ENCODE results near the gene CDKN3.
"Not testable (repeated sequence)": the region's sequence is repeated elsewhere in the genome, so short reads cannot be mapped to it uniquely, and the experiment has no call there.

CDKN3 gene

GRCh38 chr14:54362759-54363437, 33.9 kb upstream of the CDKN3 start:
- no peak overlapping the region for H3K27ac Mint-ChIP-seq
- no peak for DNase-seq
- no peak for ATAC-seq
- no peaks in the 10 kb centered on the region for H3K36me3 Mint-ChIP-seq (ENCODE audit: low read depth)
- H3K27me3 Mint-ChIP-seq = peaks cover 14% of the 10 kb centered on the region
- H3K4me3 Mint-ChIP-seq = no peak overlapping the region
- H3K9me3 Mint-ChIP-seq = no peaks in the 10 kb centered on the region
- H3K4me1 Mint-ChIP-seq = no peaks in the 10 kb centered on the region

GRCh38 chr14:54364555-54365415, 32.0 kb upstream of the CDKN3 start:
- no peaks in the 10 kb centered on the region for H3K36me3 Mint-ChIP-seq (ENCODE audit: low read depth)

GRCh38 chr14:54366736-54367735, 29.8 kb upstream of the CDKN3 start:
- no peaks in the 10 kb centered on the region for H3K4me1 Mint-ChIP-seq
- H3K9me3 Mint-ChIP-seq = no peaks in the 10 kb centered on the region
- no peaks in the 10 kb centered on the region for H3K36me3 Mint-ChIP-seq (ENCODE audit: low read depth)
- H3K27me3 Mint-ChIP-seq = peaks cover 6% of the 10 kb centered on the region
- peak; percentile 82 for ATAC-seq
- DNase-seq = peak; percentile 18
- no peak overlapping the region for H3K27ac Mint-ChIP-seq
- no peak overlapping the region for H3K4me3 Mint-ChIP-seq

More at GRCh38 chr14:54364555-54365415, 32.0 kb upstream of the CDKN3 start:
- no peak for ATAC-seq
- no peaks in the 10 kb centered on the region for H3K4me1 Mint-ChIP-seq
- H3K9me3 Mint-ChIP-seq = no peaks in the 10 kb centered on the region
- H3K4me3 Mint-ChIP-seq = no peak overlapping the region
- H3K27me3 Mint-ChIP-seq = peaks cover 6% of the 10 kb centered on the region
- no peak for DNase-seq
- no peak overlapping the region for H3K27ac Mint-ChIP-seq

GRCh38 chr14:54368291-54368690, 28.5 kb upstream of the CDKN3 start:
- no peak overlapping the region for H3K27ac Mint-ChIP-seq
- no peaks in the 10 kb centered on the region for H3K36me3 Mint-ChIP-seq (ENCODE audit: low read depth)
- no peak for DNase-seq
- no peak for ATAC-seq
- no peaks in the 10 kb centered on the region for H3K9me3 Mint-ChIP-seq
- H3K27me3 Mint-ChIP-seq = peaks cover 8% of the 10 kb centered on the region
- H3K4me1 Mint-ChIP-seq = no peaks in the 10 kb centered on the region
- no peak overlapping the region for H3K4me3 Mint-ChIP-seq

- Mint-ChIP-seq H3K4me3 (no peak overlapping the region), H3K27ac (no peak overlapping the region), H3K4me1 (no peaks in the 10 kb centered on the region), H3K9me3 (no peaks in the 10 kb centered on the region), H3K36me3 (ENCODE audit: low read depth) (no peaks in the 10 kb centered on the region), H3K27me3 (peaks cover 8% of the 10 kb centered on the region)
- DNase-seq (no peak), ATAC-seq (no peak)
These were observed 27.5 kb upstream of the CDKN3 start for GRCh38 chr14:54369343-54369742.

GRCh38 chr14:54370323-54371198, 26.2 kb upstream of the CDKN3 start:
- DNase-seq = no peak
- H3K9me3 Mint-ChIP-seq = no peaks in the 10 kb centered on the region
- no peak overlapping the region for H3K4me3 Mint-ChIP-seq
- H3K36me3 Mint-ChIP-seq (ENCODE audit: low read depth) = no peaks in the 10 kb centered on the region
- peaks cover 8% of the 10 kb centered on the region for H3K27me3 Mint-ChIP-seq
- no peaks in the 10 kb centered on the region for H3K4me1 Mint-ChIP-seq
- no peak overlapping the region for H3K27ac Mint-ChIP-seq
- no peak for ATAC-seq

GRCh38 chr14:54374117-54374884, 22.5 kb upstream of the CDKN3 start:
- no peak overlapping the region for H3K4me3 Mint-ChIP-seq
- peaks cover 8% of the 10 kb centered on the region for H3K27me3 Mint-ChIP-seq
- no peak overlapping the region for H3K27ac Mint-ChIP-seq
- H3K4me1 Mint-ChIP-seq = no peaks in the 10 kb centered on the region
- DNase-seq (no peak), ATAC-seq (no peak)
- no peaks in the 10 kb centered on the region for H3K9me3 Mint-ChIP-seq
- H3K36me3 Mint-ChIP-seq (ENCODE audit: low read depth) = no peaks in the 10 kb centered on the region

GRCh38 chr14:54377501-54377900, 19.3 kb upstream of the CDKN3 start:
- H3K9me3 Mint-ChIP-seq = no peaks in the 10 kb centered on the region
- peaks cover 10% of the 10 kb centered on the region for H3K27me3 Mint-ChIP-seq
- H3K4me1 Mint-ChIP-seq = no peaks in the 10 kb centered on the region
- ATAC-seq (no peak), DNase-seq (no peak)
- H3K27ac Mint-ChIP-seq = no peak overlapping the region
- no peak overlapping the region for H3K4me3 Mint-ChIP-seq
- H3K36me3 Mint-ChIP-seq (ENCODE audit: low read depth) = no peaks in the 10 kb centered on the region

- not testable (repeated sequence) for ATAC-seq, H3K27ac Mint-ChIP-seq
These were observed 17.9 kb upstream of the CDKN3 start for GRCh38 chr14:54378893-54379292.

GRCh38 chr14:54380558-54380957, 16.2 kb upstream of the CDKN3 start:
- not testable (repeated sequence) for H3K4me3 Mint-ChIP-seq; H3K4me1 Mint-ChIP-seq; H3K9me3 Mint-ChIP-seq; DNase-seq; H3K27ac Mint-ChIP-seq; H3K36me3 Mint-ChIP-seq (ENCODE audit: low read depth); ATAC-seq; H3K27me3 Mint-ChIP-seq

More at GRCh38 chr14:54378893-54379292, 17.9 kb upstream of the CDKN3 start:
- not testable (repeated sequence) for H3K4me3 Mint-ChIP-seq; H3K27me3 Mint-ChIP-seq; H3K36me3 Mint-ChIP-seq (ENCODE audit: low read depth); H3K4me1 Mint-ChIP-seq; DNase-seq; H3K9me3 Mint-ChIP-seq

- ATAC-seq (no peak), DNase-seq (no peak)
- Mint-ChIP-seq H3K4me1 (no peaks in the 10 kb centered on the region), H3K27ac (no peak overlapping the region), H3K36me3 (ENCODE audit: low read depth) (no peaks in the 10 kb centered on the region), H3K27me3 (peaks cover 9% of the 10 kb centered on the region), H3K9me3 (no peaks in the 10 kb centered on the region), H3K4me3 (no peak overlapping the region)
These were observed 15.0 kb upstream of the CDKN3 start for GRCh38 chr14:54381821-54382220.

- H3K36me3 Mint-ChIP-seq (ENCODE audit: low read depth) = no peaks in the 10 kb centered on the region
- H3K27me3 Mint-ChIP-seq = peaks cover 18% of the 10 kb centered on the region
- H3K27ac Mint-ChIP-seq = no peak overlapping the region
These were observed 13.0 kb upstream of the CDKN3 start for GRCh38 chr14:54383835-54384234.

GRCh38 chr14:54385556-54385955, 11.3 kb upstream of the CDKN3 start:
- ATAC-seq (no peak), DNase-seq (no peak)
- no peaks in the 10 kb centered on the region for H3K36me3 Mint-ChIP-seq (ENCODE audit: low read depth)
- H3K27me3 Mint-ChIP-seq = peaks cover 15% of the 10 kb centered on the region
- no peaks in the 10 kb centered on the region for H3K9me3 Mint-ChIP-seq
- H3K4me1 Mint-ChIP-seq = no peaks in the 10 kb centered on the region
- no peak overlapping the region for H3K27ac Mint-ChIP-seq
- H3K4me3 Mint-ChIP-seq = no peak overlapping the region

More at GRCh38 chr14:54383835-54384234, 13.0 kb upstream of the CDKN3 start:
- Mint-ChIP-seq H3K4me3 (no peak overlapping the region), H3K9me3 (no peaks in the 10 kb centered on the region), H3K4me1 (no peaks in the 10 kb centered on the region)
- DNase-seq = no peak
- ATAC-seq = no peak

Measured in activated naive CD8-positive, alpha-beta T cell treated with anti-CD3 and anti-CD28 coated beads, Interleukin-2, amount 50 U/mL, for 24 hours (primary cell).